GM20000 (cell line): ENCODE results near the gene ITGA3.

Experiments
- DNase-seq: peaks from one replicate; pipeline ENCODE4 v3.0.0; 2012; ENCODE audit warnings: low spot score
- CTCF ChIP-seq: IDR thresholded peaks from 2 replicates; pipeline ENCODE4 v1.5.1; 2012; ENCODE audit warnings: mild to moderate bottlenecking, control low read depth; ENCODE audit errors: extremely low read depth, missing control alignments

ITGA3 gene

GRCh38 chr17:50107790-50108414 is 52.0 kb downstream of the ITGA3 start:
- DNase-seq, result no peak
- no peak for TF ChIP-seq CTCF

- TF ChIP-seq CTCF, result no peak
- DNase-seq, result no peak
These were observed 52.6 kb downstream of the ITGA3 start for GRCh38 chr17:50108556-50108955.

GRCh38 chr17:50109207-50109606 is 53.3 kb downstream of the ITGA3 start:
- no peak for DNase-seq
- TF ChIP-seq CTCF, result no peak

GRCh38 chr17:50109785-50110184 is 53.9 kb downstream of the ITGA3 start:
- TF ChIP-seq CTCF, result no peak
- no peak for DNase-seq

GRCh38 chr17:50110591-50111349 is 54.9 kb downstream of the ITGA3 start:
- no peak for DNase-seq
- no peak for TF ChIP-seq CTCF

- no peak for TF ChIP-seq CTCF
- no peak for DNase-seq
These were observed 56.1 kb downstream of the ITGA3 start for GRCh38 chr17:50111673-50112655.
